ENCODE data around the gene DGKQ.

DGKQ gene

GRCh38 chr4:960636-961350, 12.6 kb downstream of the DGKQ start:
- no peak for FAIRE-seq

- no peak for FAIRE-seq
Observed at GRCh38 chr4:960140-960635, 13.2 kb downstream of the DGKQ start.

GRCh38 chr4:959338-960139, 13.8 kb downstream of the DGKQ start:
- FAIRE-seq: no peak

- no peak for FAIRE-seq
Observed at GRCh38 chr4:958696-959337, 14.6 kb downstream of the DGKQ start.

- no peak for FAIRE-seq
Observed at GRCh38 chr4:958314-958665, 15.1 kb downstream of the DGKQ start.

GRCh38 chr4:957581-958313, 15.6 kb downstream of the DGKQ start:
- FAIRE-seq: no peak

GRCh38 chr4:957231-957580, 16.2 kb downstream of the DGKQ start:
- no peak for FAIRE-seq

- FAIRE-seq: no peak
Observed at GRCh38 chr4:956531-957230, 16.7 kb downstream of the DGKQ start.

- no peak for FAIRE-seq
Observed at GRCh38 chr4:955931-956381, 17.4 kb downstream of the DGKQ start.

- no peak for FAIRE-seq
Observed at GRCh38 chr4:955161-955921, 18.0 kb downstream of the DGKQ start.

GRCh38 chr4:954211-955020, 19.0 kb downstream of the DGKQ start:
- no peak for FAIRE-seq

GRCh38 chr4:953574-953915, 19.8 kb downstream of the DGKQ start:
- FAIRE-seq: no peak

- FAIRE-seq: no peak
Observed at GRCh38 chr4:952881-953573, 20.3 kb downstream of the DGKQ start.

- FAIRE-seq: no peak
Observed at GRCh38 chr4:951594-952468, 21.5 kb downstream of the DGKQ start.

GRCh38 chr4:951186-951585, 22.2 kb downstream of the DGKQ start:
- no peak for FAIRE-seq

- no peak for FAIRE-seq
Observed at GRCh38 chr4:950136-951020, 23.0 kb downstream of the DGKQ start.

GRCh38 chr4:949656-950055, 23.7 kb downstream of the DGKQ start:
- no peak for FAIRE-seq

- FAIRE-seq: no peak
Observed at GRCh38 chr4:948936-949300, 24.5 kb downstream of the DGKQ start.
